ENCODE measurements around the gene B4GALNT4. TPM values are rescaled to one million over a fixed set of nuclear protein-coding genes. Genes with fewer than 3 reads are reported as not detected.

The B4GALNT4 gene
- total and polyA plus RNA-seq, 2 of the 8 experiments (the other 6 are each of a cell fraction or from before 2014, with no cell fraction given), result 40.9 to 76.3 TPM

DNA sequence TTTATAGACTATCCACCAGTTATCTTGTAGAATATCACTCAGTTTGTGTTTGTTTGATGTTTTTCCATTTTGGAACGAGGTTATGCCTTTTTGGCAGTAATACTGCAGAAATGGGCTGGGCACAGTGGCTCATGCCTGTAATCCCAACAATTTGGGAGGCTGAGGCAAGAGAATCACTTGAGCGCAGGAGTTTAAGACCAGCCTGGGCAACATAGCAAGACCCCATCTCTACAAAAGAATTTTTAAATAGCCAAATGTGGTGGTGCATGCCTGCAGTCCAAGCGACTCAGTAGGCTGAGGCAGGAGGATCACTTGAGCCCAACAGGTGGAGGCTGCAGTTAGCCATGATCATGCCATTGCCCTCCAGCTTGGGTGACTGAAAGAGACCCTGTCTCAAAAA is 22.8 kb upstream of the B4GALNT4 start:
- H3K9ac ChIP-seq (replicated peaks in 1 of 4; ENCODE audit: extremely low read depth in 1 of 4, low read depth in 3 of 4, low read length in 3 of 4), result no peak overlapping the region
- no peaks in the 10 kb centered on the region for H3K27me3 ChIP-seq (replicated peaks in 1 of 4; ENCODE audit: control insufficient read depth in 3 of 4, extremely low read depth in 1 of 4, insufficient read depth in 3 of 4, low read length in 3 of 4)
- H3K4me3 ChIP-seq (ENCODE audit: extremely low read depth in 1 of 4, insufficient read depth in 2 of 4, low read depth in 3 of 4, low read length in 4 of 4), result no peak overlapping the region
- DNase-seq (ENCODE audit: low read depth in 1 of 2, low spot score in 2 of 2), result no peak
- H2AK5ac ChIP-seq (ENCODE audit: low read depth, low read length), result no peak overlapping the region
- POLR2A ChIA-PET (ENCODE audit: partially characterized antibody), result no interaction called here
- H3K23me2 ChIP-seq (ENCODE audit: low read depth, low read length), result peaks cover 8% of the 10 kb centered on the region; the same call in 1 of the 2 replicates
- no peak overlapping the region for H4K91ac ChIP-seq (replicated peaks; ENCODE audit: insufficient read length, low read length)
- H3K4ac ChIP-seq (replicated peaks; ENCODE audit: insufficient read length, low read depth, low read length), result no peak overlapping the region
- H2BK120ac ChIP-seq (replicated peaks; ENCODE audit: low read depth, low read length), result no peak overlapping the region
- CTCF ChIA-PET (ENCODE audit: partially characterized antibody), result interaction anchor here (0.8 to 1.9 kb wide), 6 partner anchors 16 to 97 kb away, joined by 3 to 8 read pairs (median 4); no protein-coding TSS in a partner anchor
- no peak overlapping the region for H3K14ac ChIP-seq (ENCODE audit: insufficient read length)
- no peak overlapping the region for H2BK20ac ChIP-seq (ENCODE audit: low read length)
- no peaks in the 10 kb centered on the region for H3K79me1 ChIP-seq (ENCODE audit: low read depth, low read length)
- H2BK5ac ChIP-seq (ENCODE audit: low read depth, low read length), result no peak overlapping the region
- no peak overlapping the region for H3K18ac ChIP-seq (ENCODE audit: extremely low read depth, low read length)
- FAIRE-seq, result no peak
- no peak overlapping the region for H3K27ac ChIP-seq (ENCODE audit: low read depth, low read length)
- H3K9me3 ChIP-seq (ENCODE audit: insufficient read depth in 2 of 2, low read depth in 1 of 2, low read length in 1 of 2), result no peaks in the 10 kb centered on the region
- H2BK12ac ChIP-seq (ENCODE audit: low read depth, low read length), result no peak overlapping the region
- no peak overlapping the region for H2BK15ac ChIP-seq (ENCODE audit: low read length)
- H4K20me1 ChIP-seq (replicated peaks in 1 of 2; ENCODE audit: control insufficient read depth in 1 of 2, insufficient read depth in 2 of 2, low read length in 2 of 2), result no peaks in the 10 kb centered on the region
- no peak overlapping the region for H3K23ac ChIP-seq (ENCODE audit: insufficient read length)
- no peak overlapping the region for H3K56ac ChIP-seq (replicated peaks; ENCODE audit: insufficient read length, low read depth, low read length)
- no peaks in the 10 kb centered on the region for H3K79me2 ChIP-seq (ENCODE audit: control insufficient read depth in 1 of 2, insufficient read depth in 2 of 2, low read length in 2 of 2)
- no peaks in the 10 kb centered on the region for H3K36me3 ChIP-seq (ENCODE audit: control insufficient read depth in 2 of 4, insufficient read depth in 4 of 4, low read length in 3 of 4)
- H2AFZ ChIP-seq (ENCODE audit: low read length), result no peak overlapping the region
- H3K4me1 ChIP-seq (replicated peaks in 1 of 4; ENCODE audit: control insufficient read depth in 3 of 4, insufficient read depth in 4 of 4, low read length in 3 of 4), result peaks cover 0 to 10% (median 6%) of the 10 kb centered on the region in 4 experiments; a peak in 5 of 7 replicates
- H3K4me2 ChIP-seq (ENCODE audit: insufficient read depth in 1 of 2, low read depth in 2 of 2, low read length in 2 of 2), result no peak overlapping the region
- no peak overlapping the region for H4K5ac ChIP-seq (ENCODE audit: insufficient read length, low read depth, low read length)
- no peak overlapping the region for H4K8ac ChIP-seq (ENCODE audit: extremely low read depth, insufficient read depth, low read length)
- WGBS, 2 experiments (ENCODE audit: extremely low coverage in 1 of 2, insufficient coverage in 1 of 2, insufficient read length in 1 of 2, insufficient replicate concordance in 2 of 2, low coverage in 1 of 2, low lambda C conversion rate in 2 of 2, missing lambda C conversion rate in 1 of 2), result 90% methylated on average over 3 of the region's 3 CpGs; no CpG with 5 or more reads in 1 of the 2 experiments
- TF ChIP-seq SIRT6 (IDR thresholded peaks at IDR 0.05; ENCODE audit: low read length), result no peak
- TF ChIP-seq HDAC6 (IDR thresholded peaks at IDR 0.05; ENCODE audit: low read depth, low read length), result no peak
- TF ChIP-seq CHD1 (IDR thresholded peaks at IDR 0.05; ENCODE audit: low read depth, low read length), result no peak
- no peak for TF ChIP-seq GTF2F1 (IDR thresholded peaks at IDR 0.05; ENCODE audit: borderline replicate concordance, low read depth, low read length)
- TF ChIP-seq SP1 (IDR thresholded peaks at IDR 0.05; ENCODE audit: low read depth, low read length), result no peak
- TF ChIP-seq, protein P1, sequence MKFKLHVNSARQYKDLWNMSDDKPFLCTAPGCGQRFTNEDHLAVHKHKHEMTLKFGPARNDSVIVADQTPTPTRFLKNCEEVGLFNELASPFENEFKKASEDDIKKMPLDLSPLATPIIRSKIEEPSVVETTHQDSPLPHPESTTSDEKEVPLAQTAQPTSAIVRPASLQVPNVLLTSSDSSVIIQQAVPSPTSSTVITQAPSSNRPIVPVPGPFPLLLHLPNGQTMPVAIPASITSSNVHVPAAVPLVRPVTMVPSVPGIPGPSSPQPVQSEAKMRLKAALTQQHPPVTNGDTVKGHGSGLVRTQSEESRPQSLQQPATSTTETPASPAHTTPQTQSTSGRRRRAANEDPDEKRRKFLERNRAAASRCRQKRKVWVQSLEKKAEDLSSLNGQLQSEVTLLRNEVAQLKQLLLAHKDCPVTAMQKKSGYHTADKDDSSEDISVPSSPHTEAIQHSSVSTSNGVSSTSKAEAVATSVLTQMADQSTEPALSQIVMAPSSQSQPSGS (IDR thresholded peaks at IDR 0.05; ENCODE audit: low read length), result no peak
- no peak for TF ChIP-seq E2F6 (IDR thresholded peaks at IDR 0.05)
- TF ChIP-seq SRF (IDR thresholded peaks at IDR 0.05; ENCODE audit: low read depth, low read length), result no peak
- no peak for TF ChIP-seq JUND (IDR thresholded peaks at IDR 0.05; ENCODE audit: low read length)
- TF ChIP-seq EP300 (IDR thresholded peaks at IDR 0.05; ENCODE audit: borderline replicate concordance in 1 of 2, low read depth in 2 of 2, low read length in 2 of 2), result no peak
- no peak for TF ChIP-seq RFX5 (IDR thresholded peaks at IDR 0.05; ENCODE audit: borderline replicate concordance, low read depth, low read length)

Measured in H1 (cell line).